ENCODE data around the gene NSDHL. TPM values are rescaled to one million over a fixed set of nuclear protein-coding genes. Genes with fewer than 3 reads are reported as not detected.

NSDHL gene
- total and polyA plus RNA-seq, 2 experiments from 2014 or later, result 46.2 to 62.9 TPM

DNA sequence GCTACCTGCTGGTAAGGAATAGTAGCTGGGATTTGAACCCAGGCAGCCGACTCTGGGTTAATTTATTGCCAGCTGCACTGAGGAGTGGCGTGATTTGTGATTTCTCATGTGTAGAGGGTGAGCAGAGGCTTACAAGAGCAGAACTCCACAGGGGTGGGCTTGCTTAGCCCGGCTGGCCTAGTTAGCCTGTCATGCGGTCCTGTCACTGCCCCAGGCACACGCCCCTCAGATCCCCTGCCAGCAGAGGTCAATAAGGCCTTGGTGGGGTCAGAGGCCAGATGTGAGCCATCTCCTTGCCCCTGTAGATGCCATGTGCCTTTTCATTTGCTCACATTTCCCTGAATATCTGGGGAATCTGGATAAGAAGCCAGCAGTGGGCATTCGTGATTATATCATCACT is 13.4 kb downstream of the NSDHL start:
- no peak overlapping the region for H3K27ac ChIP-seq
- H3K9me2 ChIP-seq (replicated peaks; ENCODE audit: insufficient read depth), result no peaks in the 10 kb centered on the region

DNA sequence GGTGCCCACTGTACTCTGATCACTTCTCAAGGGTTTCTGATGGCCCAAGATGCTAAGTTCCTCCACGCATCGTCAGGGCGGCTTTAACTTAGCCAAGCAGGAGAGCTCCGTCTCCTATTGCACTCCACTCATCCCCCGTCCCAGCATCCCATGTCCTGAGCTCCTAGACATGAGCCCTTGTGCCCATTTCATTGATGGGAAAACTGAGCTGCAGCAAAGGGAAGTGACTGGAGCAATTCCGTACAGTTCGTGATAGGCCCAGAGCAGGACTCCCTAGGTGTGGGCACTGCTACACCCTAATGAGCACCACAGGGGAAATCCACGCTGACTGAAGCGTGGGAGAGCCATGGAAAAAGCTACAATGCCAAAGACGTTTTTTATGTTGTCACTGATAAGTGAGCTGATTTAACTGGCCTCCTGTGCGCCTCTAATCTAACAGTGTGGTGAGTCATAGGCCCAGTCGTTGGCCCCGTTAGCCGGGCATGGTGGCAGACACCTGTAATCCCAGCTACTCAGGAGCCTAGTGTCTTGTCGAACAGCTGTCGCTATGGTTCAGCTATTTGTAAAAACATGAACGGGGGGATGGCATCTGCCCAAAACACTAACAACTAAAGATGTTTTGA is 14.9 kb downstream of the NSDHL start:
- Histone ChIP-seq H3K27me3 (no peaks in the 10 kb centered on the region), H3K4me2 (no peak overlapping the region), H3K4me1 (ENCODE audit: insufficient read depth) (no peaks in the 10 kb centered on the region), H3K9me3 (ENCODE audit: low read depth) (no peaks in the 10 kb centered on the region), H2AFZ (no peak overlapping the region), H3K27ac (no peak overlapping the region), H3K79me2 (peaks cover 21% of the 10 kb centered on the region), H4K20me1 (ENCODE audit: insufficient read depth, poor library complexity, severe bottlenecking) (no peaks in the 10 kb centered on the region), H3K9me2 (replicated peaks; ENCODE audit: insufficient read depth) (no peaks in the 10 kb centered on the region), H3K4me3 (no peak overlapping the region), H3K36me3 (replicated peaks; ENCODE audit: insufficient read depth, low read depth) (no peaks in the 10 kb centered on the region)
- no peak for DNase-seq (ENCODE audit: low spot score)
- TF ChIP-seq EZH2phosphoT487 (IDR thresholded peaks at IDR 0.05; ENCODE audit: low read depth, severe bottlenecking, unreplicated experiment) (no peak), EZH2 (IDR thresholded peaks at IDR 0.05; ENCODE audit: borderline replicate concordance) (no peak)
- TF ChIP-seq, protein P1, sequence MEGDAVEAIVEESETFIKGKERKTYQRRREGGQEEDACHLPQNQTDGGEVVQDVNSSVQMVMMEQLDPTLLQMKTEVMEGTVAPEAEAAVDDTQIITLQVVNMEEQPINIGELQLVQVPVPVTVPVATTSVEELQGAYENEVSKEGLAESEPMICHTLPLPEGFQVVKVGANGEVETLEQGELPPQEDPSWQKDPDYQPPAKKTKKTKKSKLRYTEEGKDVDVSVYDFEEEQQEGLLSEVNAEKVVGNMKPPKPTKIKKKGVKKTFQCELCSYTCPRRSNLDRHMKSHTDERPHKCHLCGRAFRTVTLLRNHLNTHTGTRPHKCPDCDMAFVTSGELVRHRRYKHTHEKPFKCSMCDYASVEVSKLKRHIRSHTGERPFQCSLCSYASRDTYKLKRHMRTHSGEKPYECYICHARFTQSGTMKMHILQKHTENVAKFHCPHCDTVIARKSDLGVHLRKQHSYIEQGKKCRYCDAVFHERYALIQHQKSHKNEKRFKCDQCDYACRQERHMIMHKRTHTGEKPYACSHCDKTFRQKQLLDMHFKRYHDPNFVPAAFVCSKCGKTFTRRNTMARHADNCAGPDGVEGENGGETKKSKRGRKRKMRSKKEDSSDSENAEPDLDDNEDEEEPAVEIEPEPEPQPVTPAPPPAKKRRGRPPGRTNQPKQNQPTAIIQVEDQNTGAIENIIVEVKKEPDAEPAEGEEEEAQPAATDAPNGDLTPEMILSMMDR (IDR thresholded peaks at IDR 0.05; ENCODE audit: poor library complexity), result no peak
- 75% methylated on average over 17 of the region's 17 CpGs for WGBS (ENCODE audit: low lambda C conversion rate, missing lambda C conversion rate)

More for the DNA sequence above, 13.4 kb downstream of the NSDHL start:
- TF ChIP-seq EZH2phosphoT487 (IDR thresholded peaks at IDR 0.05; ENCODE audit: low read depth, severe bottlenecking, unreplicated experiment) (no peak), EZH2 (IDR thresholded peaks at IDR 0.05; ENCODE audit: borderline replicate concordance) (no peak)
- TF ChIP-seq, protein P1 (IDR thresholded peaks at IDR 0.05; ENCODE audit: poor library complexity), result no peak
- Histone ChIP-seq H3K79me2 (peaks cover 26% of the 10 kb centered on the region), H3K27me3 (no peaks in the 10 kb centered on the region), H3K4me3 (no peak overlapping the region), H3K4me1 (ENCODE audit: insufficient read depth) (no peaks in the 10 kb centered on the region), H4K20me1 (ENCODE audit: insufficient read depth, poor library complexity, severe bottlenecking) (no peaks in the 10 kb centered on the region), H3K4me2 (no peak overlapping the region), H3K9me3 (ENCODE audit: low read depth) (no peaks in the 10 kb centered on the region), H3K36me3 (replicated peaks; ENCODE audit: insufficient read depth, low read depth) (no peaks in the 10 kb centered on the region), H2AFZ (no peak overlapping the region)
- no peak for DNase-seq (ENCODE audit: low spot score)
- WGBS (ENCODE audit: low lambda C conversion rate, missing lambda C conversion rate), result 78% methylated on average over 6 of the region's 6 CpGs

DNA sequence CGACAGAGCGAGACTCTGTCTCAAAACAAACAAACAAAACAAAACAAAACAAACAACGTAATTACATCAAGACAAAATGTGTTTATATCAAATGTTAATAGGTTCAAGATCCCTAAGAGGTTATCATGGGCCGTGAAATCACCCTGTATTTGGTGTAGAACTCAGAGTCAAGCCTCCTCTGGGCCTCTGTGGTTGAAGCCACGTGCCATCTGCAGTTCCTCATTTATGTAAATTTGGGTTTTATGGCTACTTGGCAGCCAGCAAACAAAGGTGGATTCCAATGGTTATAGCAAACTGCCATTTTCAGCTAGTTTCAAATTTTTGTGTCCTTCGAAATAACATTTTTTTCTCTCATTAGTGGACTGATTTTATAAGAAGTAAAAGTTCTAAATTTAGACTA is 16.4 kb downstream of the NSDHL start:
- Histone ChIP-seq H3K27me3 (no peaks in the 10 kb centered on the region), H3K4me3 (no peak overlapping the region), H4K20me1 (ENCODE audit: insufficient read depth, poor library complexity, severe bottlenecking) (no peaks in the 10 kb centered on the region), H3K9me2 (replicated peaks; ENCODE audit: insufficient read depth) (no peaks in the 10 kb centered on the region), H3K36me3 (replicated peaks; ENCODE audit: insufficient read depth, low read depth) (no peaks in the 10 kb centered on the region), H3K4me2 (no peak overlapping the region), H3K4me1 (ENCODE audit: insufficient read depth) (no peaks in the 10 kb centered on the region), H2AFZ (no peak overlapping the region), H3K79me2 (peaks cover 10% of the 10 kb centered on the region), H3K9me3 (ENCODE audit: low read depth) (no peaks in the 10 kb centered on the region), H3K27ac (no peak overlapping the region)
- WGBS (ENCODE audit: low lambda C conversion rate, missing lambda C conversion rate), result 68% methylated on average over 6 of the region's 6 CpGs
- TF ChIP-seq EZH2phosphoT487 (IDR thresholded peaks at IDR 0.05; ENCODE audit: low read depth, severe bottlenecking, unreplicated experiment), result no peak
- TF ChIP-seq, protein P1 (IDR thresholded peaks at IDR 0.05; ENCODE audit: poor library complexity), result no peak
- no peak for TF ChIP-seq EZH2 (IDR thresholded peaks at IDR 0.05; ENCODE audit: borderline replicate concordance)
- no peak for DNase-seq (ENCODE audit: low spot score)

Measured in hepatocyte (in vitro differentiated cells).